Neural progenitor cell (in vitro differentiated cells): Measurements from ENCODE around the gene UGT1A1.

Source experiments
- EZH2 ChIP-seq: fragments of 200-600 bp; sonication (generic); IDR thresholded peaks from 2 replicates; pipeline ENCODE4 v1.6.1; 2017; ENCODE audit warnings: antibody characterized with exemption, mild to moderate bottlenecking, moderate library complexity
- EZH2phosphoT487 ChIP-seq: fragments of 200-600 bp; sonication (generic); IDR thresholded peaks from 2 replicates; pipeline ENCODE4 v1.6.1; 2017; ENCODE audit warnings: antibody characterized with exemption
- TF ChIP-seq, protein P1 (sequence below): fragments of 200-600 bp; sonication (generic); IDR thresholded peaks from 2 replicates; pipeline ENCODE4 v1.5.1; 2017; ENCODE audit warnings: antibody characterized with exemption, mild to moderate bottlenecking

- TF ChIP-seq, protein P1, sequence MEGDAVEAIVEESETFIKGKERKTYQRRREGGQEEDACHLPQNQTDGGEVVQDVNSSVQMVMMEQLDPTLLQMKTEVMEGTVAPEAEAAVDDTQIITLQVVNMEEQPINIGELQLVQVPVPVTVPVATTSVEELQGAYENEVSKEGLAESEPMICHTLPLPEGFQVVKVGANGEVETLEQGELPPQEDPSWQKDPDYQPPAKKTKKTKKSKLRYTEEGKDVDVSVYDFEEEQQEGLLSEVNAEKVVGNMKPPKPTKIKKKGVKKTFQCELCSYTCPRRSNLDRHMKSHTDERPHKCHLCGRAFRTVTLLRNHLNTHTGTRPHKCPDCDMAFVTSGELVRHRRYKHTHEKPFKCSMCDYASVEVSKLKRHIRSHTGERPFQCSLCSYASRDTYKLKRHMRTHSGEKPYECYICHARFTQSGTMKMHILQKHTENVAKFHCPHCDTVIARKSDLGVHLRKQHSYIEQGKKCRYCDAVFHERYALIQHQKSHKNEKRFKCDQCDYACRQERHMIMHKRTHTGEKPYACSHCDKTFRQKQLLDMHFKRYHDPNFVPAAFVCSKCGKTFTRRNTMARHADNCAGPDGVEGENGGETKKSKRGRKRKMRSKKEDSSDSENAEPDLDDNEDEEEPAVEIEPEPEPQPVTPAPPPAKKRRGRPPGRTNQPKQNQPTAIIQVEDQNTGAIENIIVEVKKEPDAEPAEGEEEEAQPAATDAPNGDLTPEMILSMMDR, result no peak
- TF ChIP-seq EZH2phosphoT487, result no peak
- TF ChIP-seq EZH2, result no peak
Measured at GRCh38 chr2:233796254-233796653, 36.2 kb downstream of the UGT1A1 start.
